HG03103 (cell line): ENCODE data around the gene PERCC1.

Experiments used
- ATAC-seq: cut with Tn5 transposase; IDR thresholded peaks from one replicate; pipeline ENCODE4 v1.9.1; 2021; ENCODE audit warnings: low read depth; ENCODE audit not compliant: unreplicated experiment

Gene PERCC1

GRCh38 chr16:1430759-1431496, at the start of gene PERCC1:
Gene PERCC1, plus strand, starts transcription at chr16:1431078. Its CDS starts 1,516 bp downstream, at chr16:1432594.
- no peak for ATAC-seq

DNA sequence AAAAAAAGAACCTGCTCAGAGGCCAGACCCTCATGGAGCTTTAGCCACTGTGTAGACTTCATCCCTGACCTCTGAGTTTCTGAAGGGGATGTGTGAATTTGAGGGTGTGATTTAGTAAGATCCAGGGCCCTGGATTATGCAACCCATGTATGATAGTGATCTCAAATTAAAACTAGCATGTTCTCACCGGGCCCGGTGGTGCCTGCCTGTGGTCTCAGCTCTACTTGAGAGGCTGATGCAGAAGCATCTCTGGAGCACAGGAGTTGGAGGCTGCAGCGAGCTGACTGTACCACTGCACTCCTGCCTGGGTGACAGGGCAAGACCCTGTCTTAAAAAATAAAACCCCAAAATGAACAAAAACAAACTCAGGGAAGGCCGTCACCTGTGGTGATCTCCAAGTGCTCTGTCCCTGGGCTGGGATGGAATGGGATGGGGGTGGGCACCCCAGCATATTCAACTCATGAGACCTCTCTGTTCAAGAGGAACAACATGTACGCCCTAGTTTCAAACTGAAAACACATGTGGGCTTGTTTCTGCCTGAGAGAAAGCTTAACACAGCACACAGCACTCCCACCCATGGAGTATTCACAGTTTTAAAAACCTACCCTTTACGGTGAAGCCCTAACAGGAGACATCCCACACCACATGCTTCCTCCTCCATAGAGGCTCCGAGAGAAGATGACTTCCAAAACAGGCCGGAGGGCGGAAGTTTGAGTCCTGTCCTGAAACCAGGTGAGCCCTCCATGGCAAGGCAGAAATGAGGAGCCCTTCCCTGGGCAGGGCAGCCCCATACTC, 49.1 kb upstream of the PERCC1 start:
- no peak for ATAC-seq

DNA sequence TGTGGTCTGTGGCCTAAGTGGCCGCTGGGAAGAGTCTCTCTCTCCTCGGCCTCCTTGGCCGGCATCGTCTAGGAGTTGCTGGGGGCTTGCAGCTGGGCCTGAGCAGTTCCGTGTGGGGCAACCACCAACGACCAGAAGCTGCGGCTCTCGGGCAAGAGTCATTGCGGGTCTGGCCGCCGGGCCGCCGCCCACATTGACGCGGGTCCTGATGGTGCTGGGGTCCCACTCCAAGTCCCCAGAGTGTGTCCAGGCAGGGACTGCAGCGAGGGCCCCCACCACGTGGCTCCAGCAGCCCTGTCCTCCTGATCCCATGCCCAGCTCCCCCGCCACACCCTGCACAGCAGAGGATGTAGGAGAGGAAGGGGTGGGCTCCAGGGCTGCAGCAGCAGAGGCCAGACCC, 47.3 kb upstream of the PERCC1 start:
- no peak for ATAC-seq

DNA sequence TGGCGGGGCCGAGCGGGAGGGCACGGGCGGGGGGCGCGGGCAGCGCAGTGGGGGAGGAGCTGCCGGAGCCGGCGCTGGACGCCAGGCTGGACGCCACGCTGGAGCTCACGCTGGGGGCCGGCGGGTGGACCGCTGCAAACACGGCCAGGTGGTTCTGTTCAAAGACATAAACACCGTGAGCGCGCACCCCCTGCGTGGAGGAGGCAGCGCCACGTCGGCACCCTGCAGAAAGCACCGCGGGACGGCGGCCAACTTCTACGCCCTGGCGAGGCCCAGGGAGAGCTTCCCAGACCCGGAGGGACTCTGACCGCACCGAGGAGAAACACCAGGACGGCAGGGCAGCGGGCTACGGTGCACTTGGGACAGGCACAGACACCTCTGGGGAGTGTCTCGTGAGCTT, 45.6 kb upstream of the PERCC1 start:
- no peak for ATAC-seq

GRCh38 chr16:1387331-1387730, 43.5 kb upstream of the PERCC1 start:
- no peak for ATAC-seq

- ATAC-seq = no peak
These were observed 41.1 kb upstream of the PERCC1 start for GRCh38 chr16:1389762-1390161.

DNA sequence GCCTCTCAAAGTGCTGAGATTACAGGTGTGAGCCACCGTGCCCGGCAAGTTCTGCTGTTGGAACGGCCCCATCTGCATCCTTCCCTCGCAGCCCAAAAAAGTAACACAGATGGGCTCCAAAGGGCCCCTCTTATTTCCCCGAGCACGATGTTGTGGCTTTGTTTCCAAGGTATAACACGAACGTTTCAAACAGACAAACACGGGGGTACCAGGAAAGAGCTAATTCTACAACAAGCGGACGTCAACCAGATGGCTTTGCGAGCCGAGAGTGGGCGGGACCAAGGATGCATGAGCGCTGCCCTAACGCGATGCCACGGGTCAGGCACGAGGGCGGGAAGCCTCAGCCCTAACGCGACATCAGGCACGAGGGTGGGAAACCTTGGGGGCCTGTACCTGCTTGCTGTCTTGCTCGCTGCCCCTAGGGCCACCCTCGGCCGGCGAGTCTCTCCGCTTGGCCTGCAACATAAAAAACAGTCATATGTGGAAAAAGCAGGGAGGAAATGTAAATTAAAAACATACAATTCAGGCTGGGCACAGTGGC, 40.6 kb upstream of the PERCC1 start:
- ATAC-seq = no peak

- ATAC-seq = no peak
These were observed 38.1 kb upstream of the PERCC1 start for GRCh38 chr16:1392826-1393225.

DNA sequence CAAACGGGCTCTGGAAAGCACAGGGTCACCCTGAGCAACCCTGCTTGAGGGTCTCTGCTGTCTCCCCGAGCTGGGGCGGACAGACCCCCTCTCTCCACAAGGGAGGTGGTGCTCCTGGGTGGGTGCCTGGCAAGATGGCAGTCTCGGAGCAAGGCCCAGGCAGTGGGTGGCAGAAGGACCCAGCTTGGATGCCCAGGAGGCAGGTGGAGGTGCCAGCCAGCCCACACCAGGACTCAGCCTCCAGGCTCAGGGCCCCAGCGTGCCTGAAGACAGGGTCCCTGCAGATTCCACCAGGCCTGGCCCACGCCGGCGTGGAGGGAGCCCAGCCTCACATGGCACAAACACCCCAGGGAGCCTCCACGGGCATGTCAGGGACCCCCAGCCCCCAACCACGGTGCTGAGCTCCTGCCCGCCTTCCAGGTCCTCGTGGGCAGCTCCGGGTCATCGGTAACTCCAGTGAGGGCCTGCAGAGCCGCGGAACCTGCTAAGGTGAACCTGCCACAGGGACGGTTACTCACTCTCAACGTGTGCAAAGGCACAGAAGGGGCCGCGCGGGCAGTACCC, 37.2 kb upstream of the PERCC1 start:
- no peak for ATAC-seq

DNA sequence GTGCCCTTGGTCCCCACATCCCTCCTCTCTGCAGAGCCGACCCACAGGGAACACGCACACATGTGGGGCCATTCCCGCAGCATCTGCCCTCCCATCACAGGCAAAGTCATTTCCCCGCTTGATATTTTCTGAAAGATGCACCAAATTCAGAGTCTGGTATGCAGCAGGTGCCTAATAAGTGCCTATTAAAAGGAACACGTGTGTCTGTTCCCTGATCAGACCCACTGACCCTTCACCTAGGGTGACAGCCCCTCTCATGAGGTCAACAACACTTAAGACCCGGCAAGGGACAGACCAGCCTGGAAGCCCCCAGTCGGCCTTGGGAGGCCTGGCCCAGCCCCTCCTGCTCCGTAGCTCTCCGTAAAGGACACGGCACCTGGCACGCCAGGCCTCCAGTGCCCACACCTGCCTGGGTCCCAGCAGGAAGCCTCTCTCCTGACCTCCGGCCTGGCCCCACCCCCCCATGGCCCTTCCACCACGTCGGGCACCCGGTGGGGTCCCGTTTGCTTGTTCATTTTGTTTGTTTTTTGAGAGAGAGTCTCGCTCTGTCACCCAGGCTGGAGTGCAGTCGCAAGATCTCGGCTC, 36.4 kb upstream of the PERCC1 start:
- ATAC-seq = no peak

DNA sequence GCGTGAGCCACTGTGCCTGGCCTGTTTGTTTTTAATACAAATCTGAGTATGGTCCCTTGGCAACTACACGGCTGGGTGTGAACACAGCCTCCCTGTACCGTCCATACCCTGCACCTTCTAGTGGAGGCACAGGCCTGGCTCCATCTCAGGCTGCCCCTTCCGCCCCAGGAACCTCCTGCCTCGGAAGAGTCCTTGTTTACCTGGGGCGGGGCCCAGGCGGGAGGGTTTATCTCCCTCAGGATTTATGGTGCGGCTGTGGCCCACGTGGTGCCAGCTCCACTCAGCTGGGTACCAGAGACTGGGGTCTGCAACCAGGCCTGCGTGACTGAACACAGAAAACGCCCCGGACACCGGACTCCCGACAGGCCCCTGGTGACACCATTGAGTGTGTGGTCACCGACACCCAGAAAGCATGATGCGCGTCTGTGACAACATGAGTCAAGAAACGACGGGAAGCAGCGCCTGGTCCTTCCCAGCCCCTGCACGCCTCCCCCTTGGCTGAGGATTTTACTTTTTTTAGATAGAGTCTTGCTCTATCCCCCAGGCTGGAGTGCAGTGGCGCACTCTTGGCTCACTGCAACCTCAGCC, 35.3 kb upstream of the PERCC1 start:
- no peak for ATAC-seq

- no peak for ATAC-seq
These were observed 33.1 kb upstream of the PERCC1 start for GRCh38 chr16:1397779-1398178.

- ATAC-seq = no peak
These were observed 32.5 kb upstream of the PERCC1 start for GRCh38 chr16:1398351-1398750.

- ATAC-seq = no peak
These were observed 31.9 kb upstream of the PERCC1 start for GRCh38 chr16:1398826-1399581.

GRCh38 chr16:1401061-1401757, 29.7 kb upstream of the PERCC1 start:
- no peak for ATAC-seq

- no peak for ATAC-seq
These were observed 29.1 kb upstream of the PERCC1 start for GRCh38 chr16:1401758-1402154.

- ATAC-seq = no peak
These were observed 27.8 kb upstream of the PERCC1 start for GRCh38 chr16:1403036-1403435.

DNA sequence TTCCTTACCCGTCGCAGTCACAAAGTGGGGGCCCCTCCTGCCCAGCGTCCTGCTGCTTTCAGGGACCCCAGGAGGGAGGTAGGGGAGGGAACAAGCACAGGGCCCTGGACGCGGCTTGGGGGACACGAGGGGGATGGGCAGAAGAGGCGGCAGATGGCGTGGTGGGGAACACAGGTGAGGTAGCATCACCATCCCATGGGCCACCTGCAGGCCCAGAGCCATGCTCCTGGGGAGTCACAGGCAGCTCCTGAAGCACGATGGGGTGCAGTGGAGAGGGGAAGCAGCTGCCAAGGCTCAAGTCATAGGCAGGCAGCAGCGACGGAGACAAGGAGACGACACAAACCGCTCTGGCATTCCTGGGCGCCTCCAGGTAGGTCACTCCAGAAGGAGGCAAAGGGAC, 27.1 kb upstream of the PERCC1 start:
- ATAC-seq = no peak

GRCh38 chr16:1407753-1408152, 23.1 kb upstream of the PERCC1 start:
- ATAC-seq = no peak
